IPS-11a (cell line): Measurements from ENCODE around the gene DLGAP4.

Experiments used
- H3K4me3 ChIP-seq: one replicate; pipeline ENCODE4 v1.5.1; 2013; ENCODE audit warnings: low read depth, low read length, control low read depth

The DLGAP4 gene

GRCh38 chr20:36307412-36308325, 1.5 kb downstream of the DLGAP4 start:
- peak overlapping the region; percentile 55 for H3K4me3 ChIP-seq

- no peak overlapping the region for H3K4me3 ChIP-seq
Measured at GRCh38 chr20:36308353-36308752, 2.2 kb downstream of the DLGAP4 start.

DNA sequence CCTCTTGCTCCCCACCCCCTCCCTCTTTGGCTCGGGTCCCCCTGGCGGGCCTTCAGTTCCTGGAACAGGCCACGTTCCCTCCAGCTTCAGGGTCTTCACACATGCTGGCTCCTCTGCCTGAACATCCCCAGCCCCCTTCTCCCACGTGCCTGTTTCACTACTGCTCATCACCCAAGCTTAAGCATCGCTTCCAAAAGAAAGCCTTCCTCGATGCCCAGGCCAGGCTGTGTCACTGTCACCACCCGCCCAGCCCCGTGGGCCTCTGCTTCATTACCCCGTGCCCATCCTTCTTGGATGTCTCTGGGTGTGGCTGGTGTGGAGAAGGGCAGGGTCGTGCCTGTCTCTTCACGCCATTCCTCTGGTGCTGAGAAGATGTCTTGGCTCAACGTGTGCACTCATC, 2.8 kb downstream of the DLGAP4 start:
- no peak overlapping the region for H3K4me3 ChIP-seq

- no peak overlapping the region for H3K4me3 ChIP-seq
Measured at GRCh38 chr20:36309643-36310042, 3.5 kb downstream of the DLGAP4 start.

DNA sequence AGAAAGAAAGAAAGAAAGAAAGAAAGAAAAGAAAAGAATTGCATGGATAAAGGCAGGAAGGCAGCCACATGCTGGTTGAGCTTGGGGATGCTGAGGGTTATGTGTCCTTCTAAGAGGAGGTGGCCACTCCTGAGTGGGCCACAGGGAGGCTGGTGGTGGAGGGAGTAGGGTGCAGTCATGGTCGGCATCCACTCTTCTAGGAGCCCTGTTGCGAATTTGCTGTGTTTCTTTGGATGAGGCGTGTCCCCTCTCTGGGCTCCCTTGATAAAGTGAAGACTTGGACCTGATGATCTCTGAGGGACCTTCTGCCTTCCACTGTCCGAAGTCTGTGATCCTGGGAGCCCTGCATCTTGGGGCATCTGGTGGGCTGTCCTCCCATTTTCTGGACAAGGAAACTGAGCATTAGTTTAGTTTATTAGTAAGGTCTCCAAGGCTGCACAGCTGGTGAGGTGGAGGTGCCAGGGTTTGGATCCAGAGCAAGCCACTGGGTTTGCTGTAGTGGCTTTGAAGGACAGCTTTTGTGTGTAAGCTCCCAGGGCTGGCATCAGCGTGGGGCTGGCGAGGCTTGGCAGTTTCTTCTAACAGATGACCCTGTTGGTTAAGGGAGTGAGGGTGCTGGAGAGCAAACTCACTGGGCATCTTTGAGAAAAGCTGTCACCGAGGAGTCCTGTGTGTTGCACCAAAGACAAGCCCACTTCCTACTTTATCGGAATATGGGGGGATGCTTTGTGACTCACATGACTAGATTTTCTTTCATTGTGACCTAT, 4.3 kb downstream of the DLGAP4 start:
- no peak overlapping the region for H3K4me3 ChIP-seq

- no peak overlapping the region for H3K4me3 ChIP-seq
Measured at GRCh38 chr20:36311141-36311853, 5.2 kb downstream of the DLGAP4 start.

DNA sequence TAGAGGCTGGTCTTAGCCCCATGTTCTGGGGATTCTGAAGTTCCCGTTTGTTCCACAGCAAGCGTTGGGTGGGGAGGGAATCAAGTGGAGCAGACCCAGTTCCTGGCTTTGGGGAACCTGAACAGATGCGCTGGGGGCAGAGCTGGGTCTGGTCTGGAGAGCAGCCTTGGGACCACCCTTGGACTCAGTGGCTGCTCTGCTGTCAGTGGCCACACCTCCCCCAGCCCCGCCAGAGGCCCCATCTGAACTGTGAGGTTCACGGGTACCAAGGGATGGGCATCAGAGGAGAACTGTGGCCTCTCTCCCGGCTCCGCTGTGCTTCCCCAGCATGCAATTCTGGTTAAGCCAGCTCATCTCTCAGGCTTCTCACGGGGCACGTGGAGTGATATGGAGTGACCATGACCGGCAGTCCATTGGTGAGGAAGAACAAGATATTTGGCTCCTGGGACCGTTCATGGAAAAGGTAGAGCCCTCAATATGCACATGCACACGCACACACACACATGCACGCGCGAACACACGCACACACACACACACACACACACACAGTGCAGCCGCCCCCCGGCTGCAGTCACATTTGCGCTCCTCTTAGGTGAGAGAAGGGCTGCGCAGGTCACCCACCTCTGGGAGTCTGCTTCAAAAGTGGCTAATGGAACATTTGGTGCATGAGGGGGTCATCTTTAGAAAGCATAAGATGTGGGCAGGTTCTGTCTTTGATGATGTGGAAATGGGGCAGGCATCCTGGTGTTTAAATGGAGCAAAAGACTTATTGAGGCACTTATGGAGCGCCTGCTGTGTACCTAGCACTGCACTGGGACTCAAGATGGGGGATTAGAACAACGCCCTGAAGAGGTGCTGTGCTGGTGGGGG, 6.0 kb downstream of the DLGAP4 start:
- H3K4me3 ChIP-seq, result no peak overlapping the region

DNA sequence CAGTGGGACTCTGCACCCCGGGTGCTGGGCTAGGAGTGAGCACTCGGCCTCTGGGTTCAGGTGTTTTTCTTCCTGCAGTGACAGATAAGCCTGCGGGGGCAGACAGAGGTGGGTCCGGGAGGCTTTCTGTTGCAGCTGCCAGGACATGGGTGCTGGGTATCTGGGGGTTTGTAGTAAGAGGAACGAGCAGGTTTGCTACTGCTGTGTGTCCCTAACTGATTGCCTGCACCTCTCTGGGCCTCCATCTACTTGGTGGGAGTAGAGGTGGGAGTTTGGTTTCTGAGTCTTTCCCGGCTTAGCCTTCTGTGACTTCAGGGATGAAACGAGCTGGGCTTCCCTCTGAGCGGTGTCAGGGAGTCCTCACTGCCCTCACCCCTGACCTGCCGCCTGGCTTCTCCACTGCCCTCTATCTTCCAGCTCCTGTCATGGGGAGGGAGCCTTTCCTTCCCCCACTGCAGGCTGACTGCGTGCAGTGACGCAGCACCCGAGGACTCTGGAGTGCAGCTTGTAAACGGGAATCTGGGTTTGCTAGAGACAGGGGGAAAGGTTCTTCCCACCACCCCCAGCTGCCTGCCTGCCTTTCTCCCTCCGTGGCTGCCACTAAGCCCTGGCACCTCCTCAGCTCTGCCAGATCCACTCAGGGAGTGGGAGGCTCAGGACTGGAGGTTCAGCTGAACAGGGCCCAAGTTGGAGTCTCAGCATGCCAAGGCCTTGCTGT, 6.7 kb downstream of the DLGAP4 start:
- H3K4me3 ChIP-seq, result no peak overlapping the region

- no peak overlapping the region for H3K4me3 ChIP-seq
Measured at GRCh38 chr20:36313476-36313875, 7.3 kb downstream of the DLGAP4 start.

DNA sequence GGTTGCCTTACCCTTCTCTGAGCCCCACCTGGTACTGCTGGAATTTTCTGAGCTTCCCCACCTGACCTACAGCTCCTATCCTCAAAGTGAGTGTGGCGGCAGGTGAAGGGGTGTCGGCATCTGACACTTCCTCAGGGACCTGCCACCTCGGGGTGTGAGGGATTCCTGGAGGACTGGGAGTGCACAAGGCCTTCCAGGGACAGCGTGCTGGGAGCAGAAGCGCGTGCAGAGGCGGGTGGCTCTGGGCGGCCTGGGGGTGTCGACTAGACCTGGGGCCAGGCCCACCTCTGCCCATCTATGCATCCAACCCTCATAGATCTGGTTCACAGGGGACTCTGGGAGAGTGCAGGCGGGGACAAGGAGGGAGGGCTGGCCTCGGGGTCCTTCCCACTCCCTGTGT, 7.8 kb downstream of the DLGAP4 start:
- H3K4me3 ChIP-seq, result no peak overlapping the region

DNA sequence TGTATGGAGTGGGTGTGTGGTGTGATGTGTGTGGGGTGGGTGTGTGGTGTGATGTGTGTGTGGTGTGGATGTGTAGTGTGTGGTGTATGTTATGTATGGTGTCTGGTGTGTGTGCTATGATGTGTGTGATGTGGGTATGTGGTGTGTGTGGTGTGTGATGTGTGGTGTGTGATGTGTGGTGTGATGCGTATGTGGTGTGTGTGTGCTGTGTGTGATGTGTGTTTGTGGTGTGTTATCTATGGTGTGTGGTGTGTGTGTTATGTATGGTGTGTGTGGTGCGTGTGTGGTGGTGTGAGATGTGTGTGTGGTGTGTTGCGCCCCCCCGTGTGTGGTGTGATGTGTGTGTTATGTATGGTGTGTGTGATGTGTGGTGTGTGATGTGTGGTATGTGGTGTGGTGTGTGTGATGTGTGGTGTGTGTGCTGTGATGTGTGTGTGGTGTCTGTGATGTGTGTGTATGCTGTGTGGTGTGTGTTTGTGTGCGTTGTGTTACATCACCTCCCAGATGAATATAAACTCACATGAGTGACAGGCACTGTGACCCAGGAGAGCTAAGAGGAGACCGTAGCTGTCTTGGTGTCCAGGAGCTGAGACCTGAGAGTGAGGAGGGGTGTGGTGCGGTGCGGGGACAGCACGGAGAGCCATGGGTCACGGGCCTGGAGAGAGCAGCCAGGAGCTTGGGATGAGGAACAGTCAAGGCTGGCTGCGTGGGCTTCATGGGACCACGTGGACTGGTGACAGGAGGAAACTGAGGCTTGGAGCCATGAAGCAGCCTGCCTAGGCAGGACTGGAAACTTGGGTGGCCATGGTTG, 8.8 kb downstream of the DLGAP4 start:
- H3K4me3 ChIP-seq, result no peak overlapping the region

- H3K4me3 ChIP-seq, result no peak overlapping the region
Measured at GRCh38 chr20:36315545-36316351, 9.6 kb downstream of the DLGAP4 start.

- H3K4me3 ChIP-seq, result no peak overlapping the region
Measured at GRCh38 chr20:36317675-36318074, 11.5 kb downstream of the DLGAP4 start.

DNA sequence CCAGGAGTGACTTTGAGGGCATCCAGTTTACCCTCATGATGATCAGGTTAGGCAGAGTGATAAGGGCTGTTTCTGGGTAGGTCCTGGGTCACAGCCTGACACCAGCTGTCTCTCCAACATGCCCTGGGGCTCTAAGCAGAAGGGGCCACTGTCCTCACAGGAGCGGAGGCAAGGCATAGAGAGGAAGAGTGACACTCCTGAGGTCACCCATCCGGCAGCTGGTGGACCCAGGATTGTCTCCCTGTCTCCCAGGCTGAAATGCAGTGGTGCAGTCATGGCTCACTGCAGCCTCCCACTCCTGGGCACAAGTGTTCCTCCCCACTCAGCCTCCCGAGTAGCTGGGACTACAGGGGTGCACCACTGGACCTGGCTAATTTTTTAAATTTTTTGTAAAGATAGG, 12.0 kb downstream of the DLGAP4 start:
- H3K4me3 ChIP-seq, result no peak overlapping the region

DNA sequence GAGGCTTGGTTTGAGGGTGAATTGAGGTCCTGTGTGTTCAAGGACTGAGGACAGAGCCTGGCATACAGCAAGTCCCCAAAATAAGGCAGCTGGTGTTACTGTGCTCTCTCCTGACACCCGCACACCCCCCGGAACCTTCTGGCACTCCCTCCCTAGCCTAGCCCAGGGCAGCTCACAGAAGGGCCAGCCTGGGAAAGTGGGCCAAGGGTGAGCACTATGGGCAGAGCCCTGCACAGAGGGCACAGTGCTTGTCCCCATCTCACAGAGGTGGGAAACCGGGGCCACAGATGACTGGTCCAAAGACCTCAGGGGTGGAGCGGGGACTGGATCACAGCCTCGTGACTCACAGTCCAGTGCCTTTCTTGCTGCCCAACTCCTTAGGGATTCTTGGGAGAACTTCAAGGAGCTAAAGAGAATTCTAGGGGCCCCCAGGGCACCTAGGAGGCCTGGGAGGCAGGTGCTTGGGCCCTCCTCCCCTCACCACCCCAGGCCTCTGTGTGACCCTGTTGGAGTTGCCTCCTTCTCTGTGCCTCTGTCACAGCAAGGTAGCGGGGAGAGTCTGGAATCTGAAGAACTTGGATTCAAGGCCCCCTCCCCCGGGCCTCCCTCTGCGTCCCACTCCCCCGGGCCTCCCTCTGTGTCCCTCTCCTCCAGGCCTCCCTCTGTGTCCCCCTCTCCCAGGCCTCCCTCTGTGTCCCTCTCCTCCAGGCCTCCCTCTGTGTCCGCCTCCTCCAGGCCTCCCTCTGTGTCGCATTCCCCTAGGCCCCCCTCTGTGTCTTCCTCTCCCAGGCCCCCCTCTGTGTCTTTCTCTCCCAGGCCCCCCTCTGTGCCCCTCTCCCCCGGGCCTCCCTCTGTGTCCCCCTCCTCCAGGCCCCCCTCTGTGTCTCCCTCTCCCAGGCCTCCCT, 13.5 kb downstream of the DLGAP4 start:
- no peak overlapping the region for H3K4me3 ChIP-seq

- H3K4me3 ChIP-seq, result no peak overlapping the region
Measured at GRCh38 chr20:36320261-36320897, 14.2 kb downstream of the DLGAP4 start.
